ENCODE results near the gene EIF4B. TPM values are rescaled to one million over a fixed set of nuclear protein-coding genes. Genes with fewer than 3 reads are reported as not detected.

Gene EIF4B
- polyA plus RNA-seq, 1 experiment: 296 TPM

- Histone ChIP-seq H3K27me3 (ENCODE audit: control insufficient read depth, insufficient read depth, low read length) (no peaks in the 10 kb centered on the region), H3K36me3 (ENCODE audit: control insufficient read depth, insufficient read depth, low read length) (peaks cover 11% of the 10 kb centered on the region), H3K4me3 (ENCODE audit: low read depth, low read length) (peak within 1 kb of the TSS; percentile 74)
- CTCF ChIA-PET: interaction anchor here (0.6 to 9.6 kb wide), 8 partner anchors 9 to 119 kb away, joined by 3 to 80 read pairs (median 8); partner anchors contain the start of gene IGFBP6
- TF ChIP-seq CTCF (IDR thresholded peaks at IDR 0.05; ENCODE audit: insufficient read depth, low read depth, low read length): no peak
- peak; percentile 84 for DNase-seq (ENCODE audit: low read depth)
- POLR2A ChIA-PET: interaction anchor here (0.5 to 1.2 kb wide), 10 partner anchors 11 to 270 kb away, joined by 3 to 14 read pairs (median 4); partner anchors contain the start of genes CSAD, IGFBP6, TNS2 and ZNF740
These were observed 73.2 kb downstream of the EIF4B start, which contains the start of gene SPRYD3 for GRCh38 chr12:53079226-53080117. Gene SPRYD3 (minus strand): TSS chr12:53079390. CDS start chr12:53079333, 57 bp downstream.

- ChIA-PET POLR2A (no interaction called here), CTCF (interaction anchor here (0.6 to 9.6 kb wide), 3 partner anchors 11 to 817 kb away, joined by 3 to 59 read pairs (median 33); partner anchors contain the start of gene IGFBP6)
- Histone ChIP-seq H3K4me3 (ENCODE audit: low read depth, low read length) (no peak overlapping the region), H3K27me3 (ENCODE audit: control insufficient read depth, insufficient read depth, low read length) (no peaks in the 10 kb centered on the region), H3K36me3 (ENCODE audit: control insufficient read depth, insufficient read depth, low read length) (no peaks in the 10 kb centered on the region)
- no peak for DNase-seq (ENCODE audit: low read depth)
- no peak for TF ChIP-seq CTCF (IDR thresholded peaks at IDR 0.05; ENCODE audit: insufficient read depth, low read depth, low read length)
These were observed 76.5 kb downstream of the EIF4B start for GRCh38 chr12:53082637-53083175.

- DNase-seq (ENCODE audit: low read depth): no peak
- Histone ChIP-seq H3K27me3 (ENCODE audit: control insufficient read depth, insufficient read depth, low read length) (no peaks in the 10 kb centered on the region), H3K4me3 (ENCODE audit: low read depth, low read length) (no peak overlapping the region), H3K36me3 (ENCODE audit: control insufficient read depth, insufficient read depth, low read length) (no peaks in the 10 kb centered on the region)
- ChIA-PET POLR2A (no interaction called here), CTCF (interaction anchor here (1.0 to 4.4 kb wide), 4 partner anchors 13 to 39 kb away, joined by 3 to 24 read pairs (median 8); no protein-coding TSS in a partner anchor)
- no peak for TF ChIP-seq CTCF (IDR thresholded peaks at IDR 0.05; ENCODE audit: insufficient read depth, low read depth, low read length)
These were observed 80.1 kb downstream of the EIF4B start for GRCh38 chr12:53086361-53086760.

- Histone ChIP-seq H3K27me3 (ENCODE audit: control insufficient read depth, insufficient read depth, low read length) (no peaks in the 10 kb centered on the region), H3K36me3 (ENCODE audit: control insufficient read depth, insufficient read depth, low read length) (no peaks in the 10 kb centered on the region), H3K4me3 (ENCODE audit: low read depth, low read length) (no peak overlapping the region)
- ChIA-PET POLR2A (no interaction called here), CTCF (interaction anchor here (2.0 to 15.7 kb wide), 3 partner anchors 10 to 39 kb away, joined by 5 to 416 read pairs (median 33); partner anchors contain the start of gene SPRYD3)
- no peak for TF ChIP-seq CTCF (IDR thresholded peaks at IDR 0.05; ENCODE audit: insufficient read depth, low read depth, low read length)
- no peak for DNase-seq (ENCODE audit: low read depth)
These were observed 83.8 kb downstream of the EIF4B start for GRCh38 chr12:53090105-53090504.

- DNase-seq (ENCODE audit: low read depth): no peak
- Histone ChIP-seq H3K36me3 (ENCODE audit: control insufficient read depth, insufficient read depth, low read length) (no peaks in the 10 kb centered on the region), H3K4me3 (ENCODE audit: low read depth, low read length) (no peak overlapping the region), H3K27me3 (ENCODE audit: control insufficient read depth, insufficient read depth, low read length) (no peaks in the 10 kb centered on the region)
- CTCF ChIA-PET: interaction anchor here (1.5 to 15.7 kb wide), 4 partner anchors 10 to 70 kb away, joined by 3 to 416 read pairs (median 19); partner anchors contain the start of gene SPRYD3
- TF ChIP-seq CTCF (IDR thresholded peaks at IDR 0.05; ENCODE audit: insufficient read depth, low read depth, low read length): no peak
- POLR2A ChIA-PET: no interaction called here
These were observed 84.3 kb downstream of the EIF4B start for GRCh38 chr12:53090554-53090953.

Data from BJ (cell line).